BJ (cell line): ENCODE data around the gene SLC43A3. TPM values are rescaled to one million over a fixed set of nuclear protein-coding genes. Genes with fewer than 3 reads are reported as not detected.

ENCODE experiments used
- CTCF ChIA-PET: fragments of 350-600 bp; formaldehyde crosslinking; extraction: SDS; loops from one replicate; lab custom pipeline; 2021; ENCODE audit warnings: antibody characterized with exemption, inconsistent platforms; lab: Yijun Ruan, JAX
- POLR2A ChIA-PET: fragments of 300-600 bp; sonication (Branson Sonifier 250); formaldehyde crosslinking; extraction: SDS; loops from one replicate; lab custom pipeline; 2021; ENCODE audit warnings: antibody characterized with exemption; lab: Charles Lee
- DNase-seq: peaks from one replicate; pipeline ENCODE4 v3.0.0-alpha.2; 2011; ENCODE audit warnings: low read depth
- H3K27me3 ChIP-seq: 2 replicates; pipeline ENCODE4 v1.6.0; 2011; ENCODE audit warnings: low read length; ENCODE audit not compliant: control insufficient read depth, insufficient read depth
- H3K36me3 ChIP-seq: 2 replicates; pipeline ENCODE4 v1.5.1; 2011; ENCODE audit warnings: low read length; ENCODE audit not compliant: control insufficient read depth, insufficient read depth
- H3K4me3 ChIP-seq: 2 replicates; pipeline ENCODE4 v1.5.1; 2011; ENCODE audit warnings: low read depth, mild to moderate bottlenecking, control low read depth, low read length
- polyA plus RNA-seq: library from polyadenylated mRNA; depleted of rRNA; stranded (reverse); fragments of >200 nt; gene quantifications from 2 replicates; pipeline ENCODE4 v1.2.3, GENCODE V29; 2011
- TF ChIP-seq, protein P1 (sequence below): IDR thresholded peaks from 2 replicates; pipeline ENCODE4 v1.5.1; 2011; ENCODE audit warnings: low read depth, mild to moderate bottlenecking, control low read depth, inconsistent platforms, low read length, moderate library complexity; ENCODE audit not compliant: insufficient read depth

SLC43A3 gene
- polyA plus RNA-seq, 1 experiment: 26.7 TPM

DNA sequence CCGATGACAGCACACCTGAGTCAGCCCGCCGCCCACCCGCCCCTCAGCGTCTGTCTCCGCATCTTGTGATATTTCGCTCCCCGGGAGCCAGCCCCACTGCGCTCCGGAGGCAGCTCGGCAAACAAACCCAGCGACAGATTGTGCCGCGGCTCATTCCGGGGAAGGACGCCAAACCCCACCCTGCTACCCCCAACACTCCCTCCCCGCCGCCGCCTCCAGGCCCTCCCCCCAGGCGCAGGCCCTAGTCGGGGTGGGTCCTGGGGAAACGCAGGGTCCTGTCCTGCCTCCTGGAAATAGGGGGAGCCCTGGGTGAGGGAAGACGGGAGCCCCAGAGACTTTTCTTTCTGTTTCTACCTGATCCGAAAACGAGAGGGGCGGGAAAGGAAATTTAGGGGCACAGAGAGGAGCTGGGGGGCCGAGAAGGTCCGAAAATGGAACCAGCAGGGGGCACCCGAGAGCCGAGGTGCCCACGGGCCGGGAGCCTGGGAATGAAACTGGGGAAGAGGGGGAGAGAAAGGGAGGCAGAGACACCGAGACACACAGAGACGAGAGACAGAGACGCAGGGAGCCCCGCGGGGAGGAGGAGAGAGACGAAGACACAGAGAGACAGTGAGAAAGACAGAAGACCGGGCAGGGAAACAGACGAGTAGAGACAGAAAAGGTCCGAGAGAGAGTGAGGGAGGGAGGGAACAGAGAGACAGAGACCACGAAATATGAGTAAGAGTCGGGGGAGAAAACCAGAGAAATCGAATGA, 31.7 kb upstream of the SLC43A3 start:
- ChIA-PET POLR2A (interaction anchor here (0.8 kb wide), 1 partner anchor 196 kb away, joined by 3 read pairs; no protein-coding TSS in a partner anchor), CTCF (interaction anchor here (0.6 to 12.8 kb wide), 57 partner anchors 10 to 1057 kb away, joined by 3 to 188 read pairs (median 5); partner anchors contain the start of genes P2RX3, SERPING1, SLC43A1 and TIMM10)
- peaks cover 30% of the 10 kb centered on the region for H3K27me3 ChIP-seq
- TF ChIP-seq, protein P1, sequence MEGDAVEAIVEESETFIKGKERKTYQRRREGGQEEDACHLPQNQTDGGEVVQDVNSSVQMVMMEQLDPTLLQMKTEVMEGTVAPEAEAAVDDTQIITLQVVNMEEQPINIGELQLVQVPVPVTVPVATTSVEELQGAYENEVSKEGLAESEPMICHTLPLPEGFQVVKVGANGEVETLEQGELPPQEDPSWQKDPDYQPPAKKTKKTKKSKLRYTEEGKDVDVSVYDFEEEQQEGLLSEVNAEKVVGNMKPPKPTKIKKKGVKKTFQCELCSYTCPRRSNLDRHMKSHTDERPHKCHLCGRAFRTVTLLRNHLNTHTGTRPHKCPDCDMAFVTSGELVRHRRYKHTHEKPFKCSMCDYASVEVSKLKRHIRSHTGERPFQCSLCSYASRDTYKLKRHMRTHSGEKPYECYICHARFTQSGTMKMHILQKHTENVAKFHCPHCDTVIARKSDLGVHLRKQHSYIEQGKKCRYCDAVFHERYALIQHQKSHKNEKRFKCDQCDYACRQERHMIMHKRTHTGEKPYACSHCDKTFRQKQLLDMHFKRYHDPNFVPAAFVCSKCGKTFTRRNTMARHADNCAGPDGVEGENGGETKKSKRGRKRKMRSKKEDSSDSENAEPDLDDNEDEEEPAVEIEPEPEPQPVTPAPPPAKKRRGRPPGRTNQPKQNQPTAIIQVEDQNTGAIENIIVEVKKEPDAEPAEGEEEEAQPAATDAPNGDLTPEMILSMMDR: peak; percentile 83
- peak overlapping the region; percentile 33 for H3K4me3 ChIP-seq
- H3K36me3 ChIP-seq: no peaks in the 10 kb centered on the region
- no peak for DNase-seq

DNA sequence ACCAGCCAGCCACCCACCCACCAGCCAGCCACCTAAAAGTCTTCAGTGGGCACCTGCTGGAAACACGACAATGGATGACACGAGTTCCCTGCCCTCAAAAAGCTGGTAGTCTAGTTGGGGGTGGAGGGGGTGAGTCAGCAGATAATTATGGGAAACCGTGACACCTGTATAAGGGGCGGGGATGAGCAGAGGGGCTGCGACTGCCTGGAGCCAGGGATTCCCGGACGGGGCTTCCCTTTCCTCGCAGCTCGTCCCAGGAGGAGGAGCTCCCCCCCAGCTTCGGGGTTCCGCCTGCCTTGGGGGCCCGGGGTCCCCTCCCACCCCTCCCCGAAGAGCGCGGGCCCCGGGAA, 31.1 kb upstream of the SLC43A3 start:
- no peak for DNase-seq
- H3K27me3 ChIP-seq: peaks cover 29% of the 10 kb centered on the region
- TF ChIP-seq, protein P1: no peak
- H3K4me3 ChIP-seq: peak overlapping the region; percentile 33
- H3K36me3 ChIP-seq: no peaks in the 10 kb centered on the region
- ChIA-PET CTCF (interaction anchor here (0.6 to 12.8 kb wide), 59 partner anchors 9 to 1075 kb away, joined by 3 to 188 read pairs (median 5); partner anchors contain the start of genes P2RX3, SERPING1, SLC43A1 and TIMM10), POLR2A (interaction anchor here (0.8 kb wide), 1 partner anchor 197 kb away, joined by 3 read pairs; no protein-coding TSS in a partner anchor)

DNA sequence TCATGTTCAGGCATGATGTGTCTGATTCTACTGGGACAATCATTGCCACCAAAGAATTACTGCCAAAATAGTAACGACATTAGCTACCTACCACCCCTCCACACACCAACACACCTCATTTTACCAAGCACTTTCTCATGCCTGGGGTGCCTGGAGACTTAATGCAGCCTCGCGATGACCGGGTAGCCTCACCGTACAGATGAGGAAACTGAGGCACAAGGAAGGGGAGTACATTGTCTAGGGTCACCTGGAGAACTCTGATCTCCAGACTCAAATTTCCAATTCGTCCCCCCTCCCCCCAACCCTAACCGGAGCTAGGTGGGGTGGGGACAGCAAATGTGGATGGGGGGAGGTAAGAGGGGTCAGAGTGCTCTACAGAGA, 30.7 kb upstream of the SLC43A3 start:
- DNase-seq: no peak
- H3K4me3 ChIP-seq: no peak overlapping the region
- H3K36me3 ChIP-seq: no peaks in the 10 kb centered on the region
- peaks cover 27% of the 10 kb centered on the region for H3K27me3 ChIP-seq
- CTCF ChIA-PET: interaction anchor here (0.6 to 12.8 kb wide), 53 partner anchors 9 to 1075 kb away, joined by 3 to 188 read pairs (median 5); partner anchors contain the start of genes P2RX3, SERPING1, SLC43A1 and TIMM10
- POLR2A ChIA-PET: interaction anchor here (0.8 kb wide), 1 partner anchor 197 kb away, joined by 3 read pairs; no protein-coding TSS in a partner anchor
- TF ChIP-seq, protein P1: no peak

DNA sequence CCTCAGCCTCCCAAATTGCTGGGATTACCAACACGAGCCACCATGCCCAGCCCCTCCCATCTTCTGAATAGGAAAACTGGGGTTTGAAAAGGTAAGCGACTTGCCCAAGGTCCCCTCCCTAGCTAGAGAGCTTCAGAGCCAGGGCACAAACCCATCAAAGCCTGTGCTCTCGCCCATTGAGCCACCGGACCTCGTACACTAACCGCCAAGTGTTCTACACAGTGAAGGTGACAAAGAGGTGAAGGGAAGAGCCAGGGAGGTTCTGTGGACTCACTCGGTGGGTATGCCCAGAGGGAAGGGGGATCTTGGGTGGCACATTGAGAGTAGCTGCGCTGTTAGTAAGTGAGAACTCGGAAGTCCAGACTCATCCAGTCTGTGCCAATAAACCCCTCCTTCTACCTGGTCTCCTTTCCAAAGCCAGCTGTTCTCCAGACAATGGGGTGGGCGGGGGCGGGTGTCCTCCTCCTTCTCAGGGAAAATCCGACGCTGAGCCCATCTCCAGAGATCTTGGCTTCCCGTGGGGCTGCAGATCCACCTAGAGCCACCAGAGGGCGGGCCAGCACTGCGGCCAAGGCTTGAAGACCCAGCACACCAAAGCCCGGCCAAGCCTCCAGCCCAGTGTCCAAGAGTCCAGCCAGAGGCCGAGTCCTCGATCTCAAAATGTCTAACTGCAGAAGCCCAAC, 30.2 kb upstream of the SLC43A3 start:
- Histone ChIP-seq H3K27me3 (peaks cover 27% of the 10 kb centered on the region), H3K4me3 (no peak overlapping the region), H3K36me3 (no peaks in the 10 kb centered on the region)
- ChIA-PET CTCF (interaction anchor here (0.6 to 12.8 kb wide), 39 partner anchors 8 to 1076 kb away, joined by 3 to 188 read pairs (median 6); partner anchors contain the start of genes P2RX3, SLC43A1, TIMM10 and UBE2L6), POLR2A (no interaction called here)
- DNase-seq: no peak
- TF ChIP-seq, protein P1: peak; percentile 100
